K562 treated with DMSO at 1 percent for 12 hours (cell line): Measurements from ENCODE around the gene TMED5. TPM values are rescaled to one million over a fixed set of nuclear protein-coding genes. Genes with fewer than 3 reads are reported as not detected.

Source experiments
- total RNA-seq: library from RNA; unstranded; fragments of 300-600 nt; gene quantifications from 2 replicates; pipeline ENCODE4 v1.2.3, GENCODE V29; 2022; ENCODE audit not compliant: insufficient read depth

TMED5 gene
- 14.0 and 43.3 TPM in 2 replicates for total RNA-seq

DNA sequence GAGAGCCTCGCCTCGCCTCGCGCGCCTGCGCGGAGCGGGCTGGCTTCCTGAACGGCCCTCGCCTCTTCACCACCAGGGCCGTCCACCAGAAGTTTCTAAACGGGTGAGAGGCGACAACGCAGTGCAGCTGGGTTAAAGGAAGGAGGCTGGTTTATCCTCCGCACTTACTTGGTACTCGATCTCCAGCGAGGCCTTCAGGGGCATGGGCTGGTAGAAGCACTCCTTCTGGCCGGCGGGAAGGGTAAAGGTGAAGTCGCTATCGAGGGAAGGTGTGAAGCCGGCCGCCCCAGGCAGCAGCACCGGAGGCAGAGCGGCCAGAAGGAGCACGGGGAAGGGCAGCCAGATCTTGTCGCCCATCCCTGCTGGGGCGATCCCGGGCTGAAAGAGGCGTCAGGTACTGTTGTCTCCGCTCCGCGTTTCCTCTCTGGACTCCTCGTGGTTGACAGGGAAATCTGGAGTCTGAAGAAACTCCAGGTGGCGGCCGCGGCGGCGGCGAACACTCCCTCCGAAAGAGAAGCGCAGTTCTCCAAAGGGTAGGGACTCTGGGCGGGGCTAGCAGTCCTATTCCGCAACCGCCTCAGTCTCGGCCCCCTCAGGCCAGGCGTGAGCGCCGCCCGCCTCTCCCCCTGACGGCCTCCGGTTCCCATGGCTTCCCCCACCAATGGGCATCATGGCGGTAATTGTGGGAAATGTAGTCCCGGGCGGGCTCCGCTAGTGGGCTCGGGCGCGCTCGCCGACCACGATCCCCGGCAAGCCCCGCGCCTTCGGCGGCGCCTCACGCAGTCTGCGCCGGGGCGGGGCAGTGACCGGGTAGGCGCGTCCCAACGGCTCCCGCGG is at the start of gene TMED5:
TSS of gene TMED5 (minus strand) at position 528 of the 837 bp plus-strand sequence. CDS start at position 357, 171 bp downstream.

DNA sequence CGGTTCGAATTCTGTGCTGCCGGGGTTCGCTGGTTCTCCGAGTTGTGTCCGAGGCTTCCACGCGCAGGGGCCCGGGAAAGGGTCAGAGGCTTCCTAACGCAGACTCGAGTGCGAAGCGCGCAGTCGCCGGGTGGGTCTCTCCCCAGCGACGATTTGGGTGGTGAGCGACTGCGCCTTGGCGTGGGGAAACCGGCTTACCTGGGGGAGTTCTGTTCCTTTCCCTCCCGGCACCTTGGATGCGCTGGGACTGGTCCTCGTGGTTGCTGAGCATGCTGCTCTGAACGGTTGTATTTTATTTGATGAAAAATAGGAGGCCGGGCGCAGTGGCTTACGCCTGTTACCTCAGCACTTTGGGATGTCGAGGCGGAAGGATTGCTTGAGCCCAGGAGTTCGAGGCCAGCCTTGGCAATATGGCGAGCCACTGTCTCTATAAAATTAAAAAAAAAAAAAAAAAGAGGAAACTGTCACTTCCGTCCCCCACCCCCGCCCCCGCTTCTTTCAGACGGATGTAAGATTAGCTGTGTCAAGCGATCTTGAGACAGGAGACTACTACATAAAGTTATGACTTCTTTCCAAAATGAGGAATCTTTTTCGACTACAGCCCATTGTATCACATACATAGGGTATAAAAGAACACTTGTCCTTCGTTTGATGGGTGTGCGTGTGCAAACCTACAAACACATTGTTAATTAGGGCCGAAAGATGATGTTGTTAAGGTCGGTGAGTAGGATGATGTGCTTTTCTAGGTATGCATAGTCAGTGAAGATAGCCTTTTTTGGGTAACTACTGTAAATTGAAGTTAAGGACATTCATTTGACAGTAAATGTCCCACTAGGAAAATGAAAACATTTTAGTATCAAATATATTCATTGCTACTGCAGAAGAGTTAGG is 755 bp upstream of the TMED5 start, which contains the start of gene CCDC18:
TSS of gene CCDC18 (plus strand) at position 2 of the 891 bp plus-strand sequence. CDS start 2,638 bp downstream, outside the sequence.

Other genes with a start within 250 kb of the TMED5 start
- 2.6 and 7.9 TPM in 2 replicates for gene DIPK1A, start 219.0 kb downstream of the TMED5 start, total RNA-seq
- 13.6 and 28.4 TPM in 2 replicates for gene MTF2, start 101.1 kb downstream of the TMED5 start, total RNA-seq
- 9.7 and 25.9 TPM in 2 replicates for gene CCDC18, start 311 bp upstream of the TMED5 start, total RNA-seq
- gene DR1, start 165.5 kb upstream of the TMED5 start, total RNA-seq = 20.3 and 54.8 TPM in 2 replicates